RWPE2 (cell line): ENCODE results near the gene GGT5.
A peak's percentile ranks its signal among the peaks of the same experiment; 100 is the strongest.
"Not testable (repeated sequence)": the region's sequence is repeated elsewhere in the genome, so short reads cannot be mapped to it uniquely, and the experiment has no call there.

Source experiments
- ATAC-seq: fragments of 200-7000 bp; cut with Tn5 transposase; 3 replicates; pipeline ENCODE4 v1.9.1; 2021; ENCODE audit warnings: low read depth
- DNase-seq: peaks from one replicate; pipeline ENCODE4 v3.0.0-alpha.2; 2020; ENCODE audit warnings: low spot score
- H3K27ac ChIP-seq: fragments of 450-650 bp; 2 replicates; pipeline ENCODE4 v1.5.1; 2017; ENCODE audit warnings: mild to moderate bottlenecking; ENCODE audit not compliant: poor library complexity, severe bottlenecking
- H3K27me3 ChIP-seq: fragments of 250-450 bp; sonication (Bioruptor Pico); 2 replicates; pipeline ENCODE4 v1.5.1; 2021; ENCODE audit warnings: mild to moderate bottlenecking, moderate library complexity; ENCODE audit not compliant: insufficient read depth, poor library complexity, severe bottlenecking
- H3K36me3 ChIP-seq: fragments of 250-450 bp; sonication (Bioruptor Pico); 2 replicates; pipeline ENCODE4 v1.5.1; 2020; ENCODE audit warnings: low read depth, mild to moderate bottlenecking, moderate library complexity
- H3K4me1 ChIP-seq: fragments of 250-450 bp; sonication (Bioruptor Pico); 2 replicates; pipeline ENCODE4 v1.5.1; 2021; ENCODE audit warnings: mild to moderate bottlenecking, moderate library complexity; ENCODE audit not compliant: insufficient read depth, poor library complexity, severe bottlenecking
- H3K4me3 ChIP-seq: fragments of 250-450 bp; sonication (Bioruptor Pico); 2 replicates; pipeline ENCODE4 v1.5.1; 2021; ENCODE audit warnings: mild to moderate bottlenecking, moderate library complexity; ENCODE audit not compliant: severe bottlenecking
- H3K9me3 ChIP-seq: fragments of 250-450 bp; sonication (Bioruptor Pico); 2 replicates; pipeline ENCODE4 v1.5.1; 2021; ENCODE audit warnings: mild to moderate bottlenecking, moderate library complexity; ENCODE audit not compliant: severe bottlenecking
- CTCF ChIP-seq: fragments of 450-650 bp; IDR thresholded peaks from one replicate; pipeline ENCODE4 v1.5.1; 2017; ENCODE audit warnings: mild to moderate bottlenecking, moderate library complexity; ENCODE audit not compliant: poor library complexity, severe bottlenecking

Gene GGT5

GRCh38 chr22:24274696-24275405 is 30.0 kb upstream of the GGT5 start:
- H3K36me3 ChIP-seq, DNase-seq, H3K27ac ChIP-seq, H3K4me3 ChIP-seq, H3K9me3 ChIP-seq, H3K27me3 ChIP-seq, ATAC-seq: not testable (repeated sequence)
- peak; percentile 46 for TF ChIP-seq CTCF
- H3K4me1 ChIP-seq: peaks cover 13% of the 10 kb centered on the region

GRCh38 chr22:24273906-24274305 is 29.0 kb upstream of the GGT5 start:
- peaks cover 13% of the 10 kb centered on the region for H3K4me1 ChIP-seq
- H3K4me3 ChIP-seq, H3K36me3 ChIP-seq, ATAC-seq, H3K27me3 ChIP-seq, H3K27ac ChIP-seq, DNase-seq, H3K9me3 ChIP-seq: not testable (repeated sequence)

GRCh38 chr22:24273031-24273430 is 28.1 kb upstream of the GGT5 start:
- H3K4me3 ChIP-seq, H3K36me3 ChIP-seq, H3K27ac ChIP-seq, H3K27me3 ChIP-seq, H3K9me3 ChIP-seq, DNase-seq, ATAC-seq: not testable (repeated sequence)
- H3K4me1 ChIP-seq: peaks cover 13% of the 10 kb centered on the region

GRCh38 chr22:24271386-24271854 is 26.5 kb upstream of the GGT5 start:
- DNase-seq (no peak), ATAC-seq (no peak; the same call in 2 of the 3 replicates)
- Histone ChIP-seq H3K4me1 (peaks cover 13% of the 10 kb centered on the region), H3K9me3 (no peaks in the 10 kb centered on the region), H3K27ac (peak overlapping the region; percentile 66), H3K4me3 (peak overlapping the region; percentile 73), H3K27me3 (no peaks in the 10 kb centered on the region), H3K36me3 (no peaks in the 10 kb centered on the region; the same call in 1 of the 2 replicates)
- no peak for TF ChIP-seq CTCF

- Histone ChIP-seq H3K36me3 (no peaks in the 10 kb centered on the region; the same call in 1 of the 2 replicates), H3K27me3 (no peaks in the 10 kb centered on the region), H3K27ac (peak within 1 kb of the TSS; percentile 66), H3K9me3 (no peaks in the 10 kb centered on the region), H3K4me3 (peak within 1 kb of the TSS; percentile 73), H3K4me1 (peaks cover 13% of the 10 kb centered on the region)
- DNase-seq (peak; percentile 89), ATAC-seq (peak; percentile 94)
- TF ChIP-seq CTCF: peak; percentile 9
Measured at GRCh38 chr22:24270556-24271385, 25.9 kb upstream of the GGT5 start, which contains the start of gene SPECC1L. SPECC1L (plus strand) TSS chr22:24270831; CDS start chr22:24302232, 31,401 bp downstream.

- not testable (repeated sequence) for H3K9me3 ChIP-seq, H3K27ac ChIP-seq, H3K4me1 ChIP-seq, H3K4me3 ChIP-seq, DNase-seq, ATAC-seq, H3K36me3 ChIP-seq, H3K27me3 ChIP-seq
Measured at GRCh38 chr22:24266495-24266894, 21.6 kb upstream of the GGT5 start.
